ENCODE measurements around the gene USP37.

GRCh38 chr2:218485986-218486667 lies 82.0 kb downstream of the USP37 start:
- no peak for TF ChIP-seq ZNF274 (IDR thresholded peaks at IDR 0.05; ENCODE audit: low read depth, low read length)
- no peak for TF ChIP-seq YY1 (IDR thresholded peaks at IDR 0.05; ENCODE audit: insufficient read depth, insufficient read length)

All from NT2/D1 (cell line).